Stomach (tissue), 9 donors: ENCODE data around the gene NFKBIZ. TPM values are rescaled to one million over a fixed set of nuclear protein-coding genes. Genes with fewer than 3 reads are reported as not detected.
"Not testable (repeated sequence)": the region's sequence is repeated elsewhere in the genome, so short reads cannot be mapped to it uniquely, and the experiment has no call there.

ENCODE experiments used
- DNase-seq, 2 donors: peaks; one replicate each; pipeline versions ENCODE4 v3.0.0 to v3.0.0-alpha.2; 2013 to 2019
- H3K27ac ChIP-seq, 5 donors: fragments of 200-600 bp in 4 of 5; sonication (generic) in 4 of 5; one replicate each; pipeline ENCODE4 v1.5.1; 2013 to 2019; ENCODE audit warnings: mild to moderate bottlenecking in 1 of 5, moderate library complexity in 1 of 5
- H3K27me3 ChIP-seq, 3 donors: fragments of 200-600 bp; sonication (generic); one replicate each; pipeline ENCODE4 v1.5.1; 2017 to 2019; ENCODE audit warnings: mixed run types in 1 of 3
- H3K36me3 ChIP-seq, 4 donors: fragments of 200-600 bp; sonication (generic); 1 replicate in 3 of 4; 2 replicates in 1 of 4; pipeline ENCODE4 v1.5.1; 2016 to 2019
- H3K4me1 ChIP-seq, 4 donors: fragments of 200-600 bp; sonication (generic); one replicate each; pipeline ENCODE4 v1.5.1; 2016 to 2019
- H3K4me3 ChIP-seq, 4 donors: fragments of 200-600 bp; sonication (generic) in 3 of 4; one replicate each; pipeline ENCODE4 v1.5.1; 2016 to 2019; ENCODE audit warnings: mild to moderate bottlenecking in 1 of 4
- H3K9me3 ChIP-seq, 4 donors: fragments of 200-600 bp; sonication (generic); one replicate each; pipeline ENCODE4 v1.5.1; 2016 to 2019
- CTCF ChIP-seq, 7 experiments: fragments of 450-650 bp in 4 of 7; fragments of 200-600 bp in 3 of 7; sonication (generic) in 3 of 7; IDR thresholded peaks; one replicate each; pipeline ENCODE4 v1.5.1; 2016 to 2019; ENCODE audit warnings: antibody characterized with exemption in 7 of 7, control low read depth in 2 of 7, mild to moderate bottlenecking in 1 of 7
- EP300 ChIP-seq: sonication (generic); formaldehyde crosslinking; IDR thresholded peaks from one replicate; pipeline ENCODE4 v1.6.1; 2017; ENCODE audit warnings: antibody characterized with exemption
- POLR2A ChIP-seq, 4 donors: fragments of 450-650 bp; IDR thresholded peaks; one replicate each; pipeline ENCODE4 v1.6.1; 2016; ENCODE audit warnings: antibody characterized with exemption in 4 of 4, control low read depth in 2 of 4, mild to moderate bottlenecking in 1 of 4, moderate library complexity in 1 of 4
- POLR2AphosphoS5 ChIP-seq, 3 donors: sonication (generic); formaldehyde crosslinking; IDR thresholded peaks; one replicate each; pipeline ENCODE4 v1.6.1; 2016; ENCODE audit warnings: antibody characterized with exemption in 3 of 3
- WGBS, 5 donors: extraction: QIAGEN DNeasy Blood & Tissue Kit in 3 of 5; methylation state at CpG; one replicate each; pipeline versions ENCODE4 v1.1.5 to v1.1.7; 2013 to 2018; 5-methylcytosine and 5-hydroxymethylcytosine counted together
- intact Hi-C: fragments of 100-400 bp; cut with DNase I; formaldehyde crosslinking; loops from one replicate; pipeline ENCODE4 v1.15.1; 2023; ENCODE audit warnings: low total_unique reads
- polyA plus RNA-seq, 3 donors: library from polyadenylated mRNA; stranded (reverse); fragments of 200-250 nt; gene quantifications; one replicate each; pipeline ENCODE4 v1.2.3, GENCODE V29; 2013
- total RNA-seq, 5 donors: library from RNA; depleted of rRNA; stranded (reverse); fragments of >200 nt; gene quantifications; one replicate each; pipeline versions ENCODE4 v1.1.0 to v1.2.3, GENCODE V29; 2014 to 2016
- donor health status: healthy with polysubstance abuse.
- donor health status: Bipolar disorder and iron deficiency.
- donor health status: healthy.

NFKBIZ gene
- total and polyA plus RNA-seq, 8 donors, result 11.5 to 199 (median 52.7) TPM

- no peaks in the 10 kb centered on the region for H3K27me3 ChIP-seq
- WGBS, 5 donors, result 77 to 96% (median 85%) methylated on average over 1 of the region's 1 CpG
- TF ChIP-seq POLR2AphosphoS5 (IDR thresholded peaks at IDR 0.05), result no peak
- no peak for TF ChIP-seq POLR2A (IDR thresholded peaks at IDR 0.05)
- no peak for TF ChIP-seq CTCF (IDR thresholded peaks at IDR 0.05)
- TF ChIP-seq EP300, result no peak
- DNase-seq, result no peak
- no peak overlapping the region for H3K27ac ChIP-seq
- H3K4me3 ChIP-seq, result no peak overlapping the region
- H3K4me1 ChIP-seq, result no peaks in the 10 kb centered on the region
- intact Hi-C loops, result no loop called here
- no peaks in the 10 kb centered on the region for H3K9me3 ChIP-seq
- no peaks in the 10 kb centered on the region for H3K36me3 ChIP-seq
Measured at GRCh38 chr3:101900316-101900715, 51.0 kb downstream of the NFKBIZ start.

GRCh38 chr3:101900736-101901135, 51.4 kb downstream of the NFKBIZ start:
- no peak overlapping the region for H3K27ac ChIP-seq
- WGBS, 5 donors, result 79 to 100% (median 97%) methylated on average over 2 of the region's 2 CpGs
- no peak overlapping the region for H3K4me3 ChIP-seq
- no peaks in the 10 kb centered on the region for H3K36me3 ChIP-seq
- intact Hi-C loops, result no loop called here
- no peaks in the 10 kb centered on the region for H3K27me3 ChIP-seq
- DNase-seq, result no peak
- TF ChIP-seq EP300 (no peak), POLR2AphosphoS5 (IDR thresholded peaks at IDR 0.05) (no peak), POLR2A (IDR thresholded peaks at IDR 0.05) (no peak), CTCF (IDR thresholded peaks at IDR 0.05) (no peak)
- H3K4me1 ChIP-seq, result no peaks in the 10 kb centered on the region
- H3K9me3 ChIP-seq, result no peaks in the 10 kb centered on the region

- DNase-seq, result no peak
- Histone ChIP-seq H3K9me3 (no peaks in the 10 kb centered on the region), H3K36me3 (no peaks in the 10 kb centered on the region), H3K4me1 (no peaks in the 10 kb centered on the region), H3K27ac (no peak overlapping the region), H3K4me3 (no peak overlapping the region), H3K27me3 (no peaks in the 10 kb centered on the region)
- intact Hi-C loops, result no loop called here
- WGBS, 5 donors, result 78 to 91% (median 83%) methylated on average over 1 of the region's 1 CpG
- TF ChIP-seq CTCF (IDR thresholded peaks at IDR 0.05), result no peak
- no peak for TF ChIP-seq POLR2AphosphoS5 (IDR thresholded peaks at IDR 0.05)
- no peak for TF ChIP-seq POLR2A (IDR thresholded peaks at IDR 0.05)
- TF ChIP-seq EP300, result no peak
Measured at GRCh38 chr3:101902041-101902440, 52.7 kb downstream of the NFKBIZ start.

GRCh38 chr3:101903451-101903871, 54.1 kb downstream of the NFKBIZ start:
- DNase-seq, result no peak
- H3K27me3 ChIP-seq, result no peaks in the 10 kb centered on the region
- WGBS, 5 donors, result 75 to 87% (median 83%) methylated on average over 3 of the region's 3 CpGs
- no peaks in the 10 kb centered on the region for H3K36me3 ChIP-seq
- H3K27ac ChIP-seq, result no peak overlapping the region
- H3K4me1 ChIP-seq, result no peaks in the 10 kb centered on the region
- intact Hi-C loops, result no loop called here
- TF ChIP-seq POLR2AphosphoS5 (IDR thresholded peaks at IDR 0.05) (no peak), CTCF (IDR thresholded peaks at IDR 0.05) (no peak), POLR2A (IDR thresholded peaks at IDR 0.05) (no peak), EP300 (no peak)
- no peaks in the 10 kb centered on the region for H3K9me3 ChIP-seq
- H3K4me3 ChIP-seq, result no peak overlapping the region

GRCh38 chr3:101905573-101905972, 56.3 kb downstream of the NFKBIZ start:
- 95 to 100% (median 95%) methylated on average over 1 of the region's 1 CpG for WGBS, 5 donors
- intact Hi-C loops, result not testable (repeated sequence)

More at GRCh38 chr3:101905573-101905972, 56.3 kb downstream of the NFKBIZ start:
- H3K9me3 ChIP-seq, DNase-seq, H3K36me3 ChIP-seq, H3K27me3 ChIP-seq, H3K27ac ChIP-seq, H3K4me3 ChIP-seq, H3K4me1 ChIP-seq: not testable (repeated sequence)

Other genes starting within 250 kb of the NFKBIZ start
- 10 to 100 TPM in 4 of 5 donors, 1 to 10 TPM in 1; 6.7 to 31.2 (median 28.3) TPM for gene ZBTB11, start 172.4 kb upstream of the NFKBIZ start, total RNA-seq
- gene ZBTB11, start 172.4 kb upstream of the NFKBIZ start, polyA plus RNA-seq, result 1 to 10 TPM; 2.8 to 6.1 (median 4.7) TPM
- 1,000 to 10,000 TPM in 3 of 5 donors, 100 to 1,000 TPM in 2; 461 to 3,349 (median 1,224) TPM for gene RPL24, start 162.8 kb upstream of the NFKBIZ start, total RNA-seq
- gene RPL24, start 162.8 kb upstream of the NFKBIZ start, polyA plus RNA-seq, result 1,000 to 10,000 TPM; 2,450 to 3,453 (median 2,754) TPM
- 10 to 100 TPM in 2 of 5 donors, 1 to 10 TPM in 3; 1.4 to 19.6 (median 7.6) TPM for gene CEP97, start 124.9 kb upstream of the NFKBIZ start, total RNA-seq
- 1 to 10 TPM in 1 of 3 donors, under 1 TPM in 2; 0.31 to 1.2 (median 0.98) TPM for gene CEP97, start 124.9 kb upstream of the NFKBIZ start, polyA plus RNA-seq
- 10 to 100 TPM in 3 of 5 donors, 1 to 10 TPM in 1, under 1 TPM in 1; 0.58 to 43.2 (median 10.1) TPM for gene NXPE3, start 70.3 kb upstream of the NFKBIZ start, total RNA-seq
- 1 to 10 TPM; 2.2 to 3.7 (median 3.1) TPM for gene NXPE3, start 70.3 kb upstream of the NFKBIZ start, polyA plus RNA-seq